OCI-LY1 (cell line): ENCODE measurements around the gene CNDP1.
A peak's percentile ranks its signal among the peaks of the same experiment; 100 is the strongest.

Experiments used
- H2AFZ ChIP-seq: fragments of 200-600 bp; sonication (generic), shearing (Covaris generic); 2 replicates; pipeline ENCODE4 v1.6.0; 2014; ENCODE audit warnings: antibody characterized with exemption, mild to moderate bottlenecking, low read length
- H3F3A ChIP-seq: fragments of 200-600 bp; sonication (generic), shearing (Covaris generic); 2 replicates; pipeline ENCODE4 v1.6.0; 2014; ENCODE audit warnings: mild to moderate bottlenecking, antibody characterized with exemption, low read length, moderate library complexity; ENCODE audit not compliant: insufficient read depth
- H3K27ac ChIP-seq: fragments of 200-600 bp; sonication (generic); 2 replicates; pipeline ENCODE4 v1.5.1; 2014; ENCODE audit warnings: low read length, mixed run types, mild to moderate bottlenecking, low read depth; ENCODE audit not compliant: poor library complexity, severe bottlenecking
- H3K27me3 ChIP-seq: fragments of 200-600 bp; sonication (generic); 2 replicates; pipeline ENCODE4 v1.6.0; 2014; ENCODE audit warnings: antibody characterized with exemption, mild to moderate bottlenecking, low read length, moderate library complexity; ENCODE audit not compliant: insufficient read depth
- H3K36me3 ChIP-seq: fragments of 200-600 bp; sonication (generic); 2 replicates; pipeline ENCODE4 v1.6.1; 2014; ENCODE audit warnings: mild to moderate bottlenecking, antibody characterized with exemption, low read length, moderate library complexity, mixed read lengths; ENCODE audit not compliant: insufficient read depth
- H3K4me1 ChIP-seq: fragments of 200-600 bp; sonication (generic); 2 replicates; pipeline ENCODE4 v1.5.1; 2014; ENCODE audit warnings: mild to moderate bottlenecking, low read length, moderate library complexity; ENCODE audit not compliant: insufficient read depth, severe bottlenecking
- H3K4me2 ChIP-seq: fragments of 200-600 bp; sonication (generic), shearing (Covaris generic); 2 replicates; pipeline ENCODE4 v1.6.1; 2014; ENCODE audit warnings: low read length
- H3K4me3 ChIP-seq: fragments of 200-600 bp; sonication (generic); 2 replicates; pipeline ENCODE4 v1.5.1; 2014; ENCODE audit warnings: low read length, low read depth, mild to moderate bottlenecking, mixed read lengths; ENCODE audit not compliant: poor library complexity, severe bottlenecking
- H3K79me2 ChIP-seq: fragments of 200-600 bp; shearing (Covaris generic); 2 replicates; pipeline ENCODE4 v1.6.1; 2016; ENCODE audit warnings: mixed run types, low read length, mixed read lengths; ENCODE audit not compliant: insufficient read depth
- H3K9ac ChIP-seq: fragments of 200-600 bp; sonication (generic), shearing (Covaris generic); 2 replicates; pipeline ENCODE4 v1.6.1; 2014; ENCODE audit warnings: mild to moderate bottlenecking, low read length, mixed read lengths
- H3K9me2 ChIP-seq: fragments of 200-600 bp; sonication (generic), shearing (Covaris generic); 2 replicates; pipeline ENCODE4 v1.6.1; 2014; ENCODE audit warnings: low read depth, mild to moderate bottlenecking, low read length, mixed read lengths
- H3K9me3 ChIP-seq: fragments of 200-600 bp; shearing (Covaris generic); 2 replicates; pipeline ENCODE4 v1.6.1; 2014; ENCODE audit warnings: low read length, mixed read lengths
- H4K20me1 ChIP-seq: fragments of 200-600 bp; sonication (generic), shearing (Covaris generic); 2 replicates; pipeline ENCODE4 v1.6.0; 2016; ENCODE audit warnings: mild to moderate bottlenecking, low read length; ENCODE audit not compliant: insufficient read depth
- EZH2 ChIP-seq: fragments of 200-600 bp; sonication (generic), shearing (Covaris generic); IDR thresholded peaks from 2 replicates; pipeline ENCODE4 v1.8.0; 2017; ENCODE audit warnings: borderline replicate concordance, mixed run types, mild to moderate bottlenecking, antibody characterized with exemption, low read length, moderate library complexity, mixed read lengths
- TF ChIP-seq, protein P1 (sequence below): fragments of 200-600 bp; sonication (generic), shearing (Covaris generic); IDR thresholded peaks from 2 replicates; pipeline ENCODE4 v1.5.1; 2017; ENCODE audit warnings: mild to moderate bottlenecking, antibody characterized with exemption, low read length, moderate library complexity, mixed read lengths

CNDP1 gene

DNA sequence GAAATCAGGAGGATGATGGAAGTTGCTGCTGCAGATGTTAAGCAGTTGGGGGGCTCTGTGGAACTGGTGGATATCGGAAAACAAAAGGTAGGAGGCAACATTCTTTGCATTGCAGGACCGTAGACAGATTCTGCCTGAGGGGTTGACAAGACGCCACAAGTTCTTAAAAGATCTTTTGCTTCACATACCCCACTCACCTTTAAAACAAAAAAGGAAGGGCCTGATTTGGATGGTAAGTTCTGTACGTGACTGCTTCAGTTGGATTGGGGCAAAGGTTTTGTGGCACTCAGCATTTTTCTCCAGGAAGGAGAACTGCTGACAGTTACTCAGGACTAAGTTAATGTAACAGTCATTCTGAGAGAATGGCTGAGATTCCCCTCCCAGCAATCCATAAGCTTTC lies 32.9 kb upstream of the CNDP1 start:
- Histone ChIP-seq H3K4me2 (peak overlapping the region; percentile 87), H3K79me2 (peaks cover 6% of the 10 kb centered on the region; the same call in 1 of the 2 replicates), H3K27ac (peak overlapping the region; percentile 95), H3K27me3 (no peaks in the 10 kb centered on the region), H3K9me3 (no peaks in the 10 kb centered on the region), H2AFZ (no peak overlapping the region), H3F3A (0 out of 2 replicates have a peak, but pooled peaks cover 5% of the 10 kb centered on the region), H3K36me3 (peaks cover 47% of the 10 kb centered on the region), H3K9ac (peak overlapping the region; percentile 67), H3K4me3 (peak overlapping the region; percentile 87), H3K4me1 (peaks cover 47% of the 10 kb centered on the region), H4K20me1 (no peaks in the 10 kb centered on the region), H3K9me2 (no peaks in the 10 kb centered on the region)
- TF ChIP-seq EZH2 = no peak
- TF ChIP-seq, protein P1, sequence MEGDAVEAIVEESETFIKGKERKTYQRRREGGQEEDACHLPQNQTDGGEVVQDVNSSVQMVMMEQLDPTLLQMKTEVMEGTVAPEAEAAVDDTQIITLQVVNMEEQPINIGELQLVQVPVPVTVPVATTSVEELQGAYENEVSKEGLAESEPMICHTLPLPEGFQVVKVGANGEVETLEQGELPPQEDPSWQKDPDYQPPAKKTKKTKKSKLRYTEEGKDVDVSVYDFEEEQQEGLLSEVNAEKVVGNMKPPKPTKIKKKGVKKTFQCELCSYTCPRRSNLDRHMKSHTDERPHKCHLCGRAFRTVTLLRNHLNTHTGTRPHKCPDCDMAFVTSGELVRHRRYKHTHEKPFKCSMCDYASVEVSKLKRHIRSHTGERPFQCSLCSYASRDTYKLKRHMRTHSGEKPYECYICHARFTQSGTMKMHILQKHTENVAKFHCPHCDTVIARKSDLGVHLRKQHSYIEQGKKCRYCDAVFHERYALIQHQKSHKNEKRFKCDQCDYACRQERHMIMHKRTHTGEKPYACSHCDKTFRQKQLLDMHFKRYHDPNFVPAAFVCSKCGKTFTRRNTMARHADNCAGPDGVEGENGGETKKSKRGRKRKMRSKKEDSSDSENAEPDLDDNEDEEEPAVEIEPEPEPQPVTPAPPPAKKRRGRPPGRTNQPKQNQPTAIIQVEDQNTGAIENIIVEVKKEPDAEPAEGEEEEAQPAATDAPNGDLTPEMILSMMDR = no peak

DNA sequence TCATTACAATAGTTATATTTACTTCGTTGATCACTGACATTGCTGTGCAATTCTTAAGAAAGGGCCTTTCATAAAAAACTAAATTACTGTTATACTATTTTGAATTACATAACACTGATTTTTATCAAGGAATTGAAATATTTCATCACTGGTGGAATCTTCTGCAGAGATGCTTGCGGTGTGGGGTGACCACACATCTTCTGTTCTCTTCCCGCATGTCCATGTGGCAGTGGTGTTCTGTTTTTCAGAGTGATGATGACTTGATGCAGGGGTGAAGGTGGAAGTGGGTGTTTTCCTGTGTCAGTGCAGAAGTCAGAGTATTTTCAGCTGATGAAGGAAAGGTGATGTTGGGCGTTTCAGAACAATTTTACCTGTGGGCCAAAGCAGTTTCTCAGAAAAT lies 31.2 kb upstream of the CNDP1 start:
- no peak overlapping the region for H3K4me2 ChIP-seq

DNA sequence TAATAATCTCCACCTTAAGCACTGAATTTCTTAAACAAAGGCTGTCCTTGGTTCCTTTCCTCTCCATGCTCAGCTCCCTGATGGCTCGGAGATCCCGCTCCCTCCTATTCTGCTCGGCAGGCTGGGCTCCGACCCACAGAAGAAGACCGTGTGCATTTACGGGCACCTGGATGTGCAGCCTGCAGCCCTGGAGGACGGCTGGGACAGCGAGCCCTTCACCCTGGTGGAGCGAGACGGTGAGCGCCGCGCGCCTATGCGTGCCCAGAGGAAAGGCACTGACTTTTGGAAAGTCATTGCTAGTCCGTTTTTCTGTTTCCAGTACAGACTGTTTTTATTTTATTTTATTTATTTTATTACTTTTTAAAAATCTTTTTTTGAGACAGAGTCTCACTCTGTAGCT lies 28.5 kb upstream of the CNDP1 start:
- H2AFZ ChIP-seq = no peak overlapping the region
- H3K4me2 ChIP-seq = no peak overlapping the region
- no peak overlapping the region for H3K9ac ChIP-seq
- H3K9me3 ChIP-seq = no peaks in the 10 kb centered on the region
- H3K27me3 ChIP-seq = no peaks in the 10 kb centered on the region
- H3K9me2 ChIP-seq = no peaks in the 10 kb centered on the region
- peaks cover 91% of the 10 kb centered on the region for H3K36me3 ChIP-seq
- no peaks in the 10 kb centered on the region for H3F3A ChIP-seq
- H3K4me3 ChIP-seq = no peak overlapping the region
- H3K4me1 ChIP-seq = peaks cover 12% of the 10 kb centered on the region
- TF ChIP-seq, protein P1 = no peak
- TF ChIP-seq EZH2 = no peak
- H4K20me1 ChIP-seq = no peaks in the 10 kb centered on the region
- no peak overlapping the region for H3K27ac ChIP-seq
- no peaks in the 10 kb centered on the region for H3K79me2 ChIP-seq

More for the DNA sequence above, 31.2 kb upstream of the CNDP1 start:
- no peaks in the 10 kb centered on the region for H3K9me3 ChIP-seq
- H3K79me2 ChIP-seq = peaks cover 6% of the 10 kb centered on the region; the same call in 1 of the 2 replicates
- no peak overlapping the region for H2AFZ ChIP-seq
- no peak overlapping the region for H3K27ac ChIP-seq
- no peaks in the 10 kb centered on the region for H3F3A ChIP-seq
- no peaks in the 10 kb centered on the region for H3K27me3 ChIP-seq
- no peak overlapping the region for H3K9ac ChIP-seq
- H4K20me1 ChIP-seq = no peaks in the 10 kb centered on the region
- no peaks in the 10 kb centered on the region for H3K9me2 ChIP-seq
- peaks cover 65% of the 10 kb centered on the region for H3K36me3 ChIP-seq
- H3K4me3 ChIP-seq = no peak overlapping the region
- TF ChIP-seq, protein P1 = no peak
- no peak for TF ChIP-seq EZH2
- peaks cover 33% of the 10 kb centered on the region for H3K4me1 ChIP-seq
